GM18508 (cell line): ENCODE results near the gene NCOR2.

Experiments used
- ATAC-seq: cut with Tn5 transposase; IDR thresholded peaks from one replicate; pipeline ENCODE4 v1.9.1; 2021; ENCODE audit warnings: moderate number of reproducible peaks; ENCODE audit not compliant: insufficient read depth, unreplicated experiment

Gene NCOR2

DNA sequence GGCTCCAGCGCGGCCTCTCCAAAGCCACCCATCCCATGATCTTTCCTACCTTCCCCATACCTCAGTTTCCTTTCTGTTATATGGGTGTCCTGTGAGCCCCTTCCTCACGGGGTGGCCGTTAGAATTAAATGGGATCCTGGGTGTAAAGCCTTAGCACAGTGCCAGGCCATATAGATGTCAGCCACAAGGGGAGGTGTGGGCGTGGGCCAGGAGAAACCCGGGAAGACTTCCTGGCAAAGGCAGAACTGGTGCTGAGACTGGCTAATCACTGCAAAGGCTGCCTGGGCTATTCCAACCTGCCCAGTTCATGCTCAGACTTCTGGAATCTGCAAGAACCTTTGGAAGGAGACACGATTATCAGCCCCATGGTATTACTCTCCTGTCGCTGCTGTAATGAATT lies 11.0 kb upstream of the NCOR2 start:
- no peak for ATAC-seq

DNA sequence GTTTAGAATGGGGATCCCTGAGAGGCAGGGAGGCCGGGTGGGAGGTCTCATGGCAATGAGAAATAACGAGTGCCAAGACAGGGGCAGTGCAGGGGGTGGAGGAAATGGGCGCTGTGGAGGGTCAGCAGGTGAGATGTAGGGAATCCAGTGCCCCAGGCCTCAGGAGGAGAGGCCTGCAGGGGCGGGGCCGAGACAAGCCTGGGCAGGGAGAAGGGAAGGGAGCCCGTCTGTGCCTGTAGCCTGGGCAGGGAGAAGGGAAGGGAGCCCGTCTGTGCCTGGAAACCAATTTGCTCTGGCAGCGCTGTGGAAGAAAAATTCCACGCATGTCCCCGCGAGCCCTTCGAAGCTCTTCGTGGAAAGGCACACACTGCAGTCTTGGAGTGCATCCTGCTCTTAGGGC lies 10.6 kb upstream of the NCOR2 start:
- no peak for ATAC-seq

DNA sequence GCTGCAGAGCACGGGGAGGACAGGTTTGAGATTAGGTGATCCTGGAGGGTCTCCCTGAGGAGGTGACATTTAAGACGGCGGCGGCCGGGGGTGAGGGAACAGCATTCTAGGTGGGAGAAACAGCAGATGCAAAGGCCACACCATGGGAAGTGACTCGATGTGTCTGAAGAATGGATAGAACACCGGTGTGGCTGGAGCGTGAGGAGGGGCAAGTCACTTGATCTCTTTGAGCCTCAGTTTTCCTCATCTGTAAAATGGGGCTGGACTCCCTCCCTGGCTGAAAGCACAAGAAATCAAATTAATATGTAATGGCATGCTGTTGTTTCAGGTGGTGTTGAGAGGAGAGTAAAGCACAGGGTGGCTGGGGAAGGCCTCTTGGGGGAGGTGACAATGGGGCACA lies 10.0 kb upstream of the NCOR2 start:
- ATAC-seq = no peak

DNA sequence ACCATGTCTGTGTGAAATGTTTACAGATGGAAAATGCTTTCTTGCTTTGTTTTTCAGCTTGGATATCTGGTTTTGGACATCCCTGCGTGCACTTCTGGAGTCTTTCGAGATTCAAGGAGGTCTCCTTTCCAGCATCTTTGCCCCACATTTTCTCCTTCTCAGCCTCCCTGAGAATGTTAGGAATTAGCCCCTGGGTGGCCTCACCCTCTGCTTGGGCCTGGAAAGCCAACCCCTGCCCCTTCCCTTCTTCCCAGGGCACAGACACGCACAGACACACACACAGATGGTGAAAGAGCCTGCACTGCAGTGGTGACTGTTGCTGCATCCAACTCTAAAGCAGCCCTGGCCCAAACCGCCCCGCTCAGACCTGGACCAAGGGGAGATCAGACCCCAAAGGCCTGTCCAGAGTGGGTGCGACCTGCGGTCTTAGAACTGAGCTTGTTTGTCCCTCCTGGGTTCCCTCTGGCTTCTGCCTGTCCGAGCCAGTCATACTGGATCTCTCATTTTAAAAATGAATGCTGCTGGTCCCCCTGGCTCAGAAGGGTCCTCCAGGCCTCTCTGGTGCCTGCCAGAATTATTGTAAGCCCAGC lies 8.7 kb upstream of the NCOR2 start:
- ATAC-seq = no peak

DNA sequence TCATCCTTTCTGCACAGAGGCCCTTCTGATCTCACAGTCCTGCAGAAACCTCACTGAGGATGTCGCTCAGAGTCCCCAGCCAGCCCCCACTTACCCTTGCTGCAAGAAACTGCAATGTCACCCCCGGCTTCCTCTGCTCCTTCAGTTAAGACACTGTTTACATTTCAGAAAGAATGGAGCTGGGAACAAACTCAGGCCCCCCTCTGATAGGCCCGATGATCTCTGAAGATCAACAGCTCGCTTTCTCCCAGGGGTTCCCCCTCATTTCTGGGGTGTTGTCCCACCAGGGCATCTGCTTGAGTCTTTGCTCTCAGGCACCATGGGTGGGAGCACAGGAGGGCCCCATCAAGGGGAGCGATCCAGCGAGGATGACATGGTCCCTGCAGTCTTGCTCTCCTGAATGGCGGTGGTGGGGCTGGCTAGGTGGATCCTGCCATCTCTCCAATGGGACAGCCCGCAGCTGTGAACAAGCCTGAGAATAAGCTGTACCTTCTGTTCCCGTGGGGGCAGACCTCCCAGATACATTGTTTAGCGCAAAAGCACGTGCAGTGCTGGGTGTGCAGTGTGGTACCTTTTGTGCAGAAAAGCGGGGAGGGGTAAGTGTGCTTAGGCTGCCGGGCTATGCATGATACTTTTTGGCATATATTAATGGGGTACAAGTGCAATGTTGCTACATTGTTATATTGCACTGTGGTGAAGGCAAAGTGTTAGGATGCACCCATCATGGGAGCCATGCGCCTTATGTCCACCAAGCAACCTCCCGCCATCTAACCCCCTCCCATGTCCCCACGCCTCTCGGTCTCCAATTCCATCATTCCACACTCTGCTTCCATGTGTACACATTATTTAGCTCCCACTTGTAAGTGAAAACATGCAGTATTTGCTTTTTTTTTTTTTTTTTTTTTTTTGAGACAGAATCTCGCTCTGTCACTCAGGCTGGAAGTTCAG lies 6.7 kb upstream of the NCOR2 start:
- ATAC-seq = no peak

DNA sequence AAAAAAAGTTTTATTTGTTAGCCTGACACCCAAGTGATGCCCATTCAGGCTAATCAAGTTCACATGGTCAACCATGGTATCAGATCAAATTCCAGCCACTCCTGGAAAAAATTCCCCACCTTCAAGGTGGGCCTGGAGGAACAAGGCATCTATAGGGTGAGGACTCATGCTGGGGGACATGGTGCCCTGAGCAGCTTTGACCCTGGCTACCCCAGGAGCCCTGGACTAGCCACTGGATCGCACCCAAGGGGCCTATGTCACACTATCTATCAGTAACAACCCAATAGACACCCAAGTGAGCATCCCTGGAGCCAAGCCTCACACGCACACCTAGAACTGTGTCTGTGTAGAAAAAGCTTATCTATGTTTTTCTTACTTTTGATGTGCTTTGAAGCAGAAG lies 4.1 kb upstream of the NCOR2 start:
- ATAC-seq = no peak

DNA sequence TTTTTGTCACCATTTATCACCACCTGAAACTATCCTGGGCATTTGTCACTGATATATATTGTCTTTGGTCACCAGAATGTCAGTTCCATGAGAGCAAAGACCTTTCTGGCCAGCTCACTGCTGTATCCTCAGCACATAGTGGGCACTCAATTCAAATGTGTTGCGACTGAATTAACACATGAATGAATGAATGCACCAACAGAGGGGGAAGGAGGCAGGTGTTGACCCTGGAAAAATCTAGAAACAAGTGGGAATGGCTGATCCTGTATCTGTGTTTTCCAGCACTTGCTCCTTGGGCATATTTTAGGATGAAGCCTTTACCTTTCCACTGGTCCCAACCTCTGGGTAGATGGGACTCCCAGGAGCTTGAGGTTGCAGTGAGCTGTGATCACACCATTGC lies 3.4 kb upstream of the NCOR2 start:
- no peak for ATAC-seq

DNA sequence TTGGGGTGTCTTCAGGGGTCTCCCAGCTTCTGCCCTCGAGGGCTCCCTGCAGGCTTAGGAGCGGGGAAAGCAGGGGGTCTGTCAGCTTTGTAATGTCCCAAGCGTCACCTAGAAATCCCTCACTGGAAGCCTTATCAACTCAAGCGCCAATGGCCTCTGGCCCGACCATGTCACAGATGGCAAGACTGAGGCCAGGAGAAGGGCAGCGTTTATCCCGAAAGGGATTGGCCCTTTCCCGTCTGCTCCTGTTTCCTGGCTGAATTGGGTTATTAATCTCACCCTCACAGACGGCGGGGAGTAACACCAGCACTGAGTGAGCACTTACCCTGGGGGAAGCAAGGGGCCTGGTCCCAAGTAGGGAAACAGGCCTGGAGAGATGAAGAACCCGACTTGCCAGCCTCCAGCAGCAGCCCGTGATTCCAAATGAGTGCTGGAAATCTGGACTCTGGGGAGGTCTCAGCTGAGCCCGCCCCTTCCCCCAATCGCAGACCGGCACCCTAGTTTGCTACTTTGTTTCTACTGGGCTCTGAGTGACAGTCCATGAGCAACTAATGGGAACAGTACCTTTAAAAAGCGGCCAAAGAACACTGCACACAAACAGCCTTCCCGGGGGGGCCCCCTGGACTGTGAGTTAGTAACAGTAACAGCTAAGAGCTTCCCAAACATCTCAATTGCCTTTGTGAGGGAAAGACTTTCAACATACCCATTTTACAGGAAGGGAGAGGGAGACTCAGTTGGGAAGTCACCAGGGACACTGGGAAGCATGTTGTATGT lies 2.1 kb upstream of the NCOR2 start:
- ATAC-seq = no peak

DNA sequence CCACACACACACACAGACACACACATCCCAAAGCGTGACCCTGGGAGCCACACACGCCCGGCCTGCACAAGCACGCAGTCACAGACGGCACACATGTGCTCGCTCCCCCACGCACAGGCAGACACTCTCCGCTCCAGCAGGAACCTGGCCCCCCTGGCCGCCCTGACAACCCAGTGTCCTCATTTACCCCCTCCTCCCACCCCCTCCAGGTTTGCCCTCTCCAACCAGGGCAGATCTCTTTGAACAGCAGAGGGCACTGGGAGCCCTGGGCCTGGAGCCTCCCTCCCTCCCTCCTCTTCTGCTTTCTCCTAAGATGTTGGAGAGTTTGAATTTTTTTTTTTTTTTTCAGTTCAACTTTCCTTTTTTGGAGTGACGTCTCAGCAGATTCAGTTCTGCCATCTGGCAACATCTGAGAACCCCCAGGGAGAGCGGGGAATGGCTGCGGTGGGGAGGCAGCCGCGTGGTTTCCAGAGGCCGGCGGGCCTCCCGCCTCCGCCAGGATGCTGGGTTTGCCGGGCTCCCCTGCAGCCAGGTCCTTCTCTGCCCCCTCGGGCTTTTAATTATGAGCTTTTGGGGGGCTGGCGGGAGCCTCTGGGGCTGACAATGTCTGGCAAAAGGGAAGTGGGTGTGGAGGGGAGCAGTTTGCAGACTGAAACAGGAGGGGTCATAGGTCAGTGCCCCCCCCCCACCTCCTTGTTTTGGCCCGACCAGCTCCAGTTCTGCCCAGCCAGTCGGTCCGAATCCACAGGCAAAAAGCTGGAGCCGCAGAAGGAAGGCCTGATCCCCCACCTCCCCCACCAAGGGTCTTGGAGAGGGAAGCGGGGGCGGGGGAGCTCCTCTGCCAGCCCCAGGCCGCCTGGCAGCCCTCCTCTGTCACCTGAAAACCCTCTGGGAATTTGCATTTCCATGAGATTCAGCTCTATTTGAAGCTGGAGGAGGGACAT lies 1.3 kb upstream of the NCOR2 start:
- ATAC-seq = no peak

DNA sequence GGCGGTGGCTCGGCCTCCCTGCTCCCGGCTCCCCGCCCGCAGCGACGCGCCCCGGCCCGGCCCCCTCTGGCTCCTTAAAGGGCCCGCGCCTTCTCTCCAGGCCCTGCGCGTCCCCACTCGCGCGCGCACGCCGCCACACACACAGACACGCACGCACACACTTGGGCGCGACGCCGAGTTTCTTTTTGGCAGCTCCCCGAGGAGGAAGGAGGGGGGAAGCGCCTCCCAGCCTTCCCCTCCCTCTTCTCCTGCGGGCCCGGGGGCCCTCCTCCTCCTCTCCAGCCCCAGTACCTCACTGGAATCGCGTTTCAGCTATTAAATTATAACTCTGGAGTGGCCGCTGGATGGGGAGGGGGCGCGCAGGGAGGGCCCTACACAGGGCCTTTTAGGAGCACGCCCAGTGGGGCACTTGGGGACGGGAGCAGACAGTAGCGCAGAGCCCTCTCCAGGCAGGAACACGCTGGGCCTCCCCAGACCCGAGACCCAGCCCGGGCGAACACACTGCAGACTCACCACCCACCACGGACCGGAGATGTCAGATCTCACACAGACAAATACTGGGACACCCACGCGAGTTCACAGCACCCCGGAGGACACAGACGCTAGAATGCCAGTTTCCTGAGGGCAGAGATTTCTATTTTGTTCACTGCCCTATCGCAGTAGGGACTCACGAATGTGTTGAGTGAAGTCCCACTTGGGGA lies 411 bp upstream of the NCOR2 start:
- ATAC-seq = no peak

DNA sequence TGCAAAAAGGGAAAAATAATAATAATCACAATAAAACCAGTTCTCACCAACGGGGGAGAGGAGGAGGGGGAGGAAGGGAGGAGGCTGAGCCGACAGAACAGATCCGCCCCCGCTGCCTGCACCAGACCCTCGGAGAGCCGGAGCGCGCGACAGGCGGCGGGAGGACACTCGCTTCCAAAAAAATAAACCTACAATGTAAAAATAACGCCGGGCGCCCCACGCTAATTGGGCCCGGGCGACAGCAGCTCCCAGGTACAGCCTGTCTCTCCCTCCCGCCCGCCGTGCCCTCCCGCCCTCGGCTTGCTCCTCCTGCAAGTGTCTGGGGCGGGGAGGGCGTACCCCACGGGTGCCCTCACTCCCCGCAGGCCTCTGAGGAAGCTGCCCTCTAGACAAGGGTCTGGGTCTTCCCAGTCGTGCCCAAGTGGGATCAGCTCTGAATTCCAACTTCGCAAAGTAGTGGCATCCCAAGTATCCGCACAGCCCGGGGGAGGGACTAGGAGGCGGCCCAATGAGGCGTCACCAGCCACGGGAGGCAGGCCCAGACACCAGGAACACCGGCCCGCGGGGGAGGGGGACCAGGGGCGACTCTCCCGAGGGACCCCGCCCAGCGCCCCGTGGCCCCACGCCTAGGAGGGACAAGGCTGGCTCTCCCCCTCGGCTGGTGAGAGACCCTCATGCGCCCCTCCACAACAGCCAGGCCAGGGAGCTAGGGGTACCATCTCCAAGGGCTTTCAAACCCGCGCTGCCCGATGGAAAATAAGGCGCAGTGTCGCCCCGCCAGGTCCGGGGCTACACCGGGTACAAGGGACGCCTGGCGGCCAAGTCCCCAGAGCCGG lies 1.0 kb downstream of the NCOR2 start:
- ATAC-seq = no peak

DNA sequence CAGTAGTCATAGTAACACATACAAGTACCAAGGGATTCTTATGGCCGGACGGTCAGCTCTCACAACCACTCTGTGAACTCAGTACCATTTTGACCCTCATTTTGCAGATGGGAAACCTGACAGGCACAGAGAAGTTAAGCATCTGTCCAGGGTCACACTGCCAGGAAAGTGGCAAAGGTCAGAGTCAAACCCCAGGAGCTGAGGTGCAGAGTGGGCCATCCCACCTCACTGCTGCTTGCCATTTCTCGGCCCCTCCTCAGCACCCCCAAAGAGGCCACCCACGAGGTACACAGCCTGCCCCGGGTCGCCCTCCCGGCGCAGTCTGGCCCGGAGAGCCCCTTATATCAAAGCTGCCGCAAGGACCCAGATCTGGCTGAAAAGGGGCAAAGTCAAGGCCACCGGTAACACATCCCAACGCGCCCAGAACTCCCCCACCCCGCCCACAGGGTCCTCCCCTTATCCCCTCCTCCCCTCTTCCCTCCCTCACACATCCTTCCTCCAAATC lies 1.7 kb downstream of the NCOR2 start:
- no peak for ATAC-seq

DNA sequence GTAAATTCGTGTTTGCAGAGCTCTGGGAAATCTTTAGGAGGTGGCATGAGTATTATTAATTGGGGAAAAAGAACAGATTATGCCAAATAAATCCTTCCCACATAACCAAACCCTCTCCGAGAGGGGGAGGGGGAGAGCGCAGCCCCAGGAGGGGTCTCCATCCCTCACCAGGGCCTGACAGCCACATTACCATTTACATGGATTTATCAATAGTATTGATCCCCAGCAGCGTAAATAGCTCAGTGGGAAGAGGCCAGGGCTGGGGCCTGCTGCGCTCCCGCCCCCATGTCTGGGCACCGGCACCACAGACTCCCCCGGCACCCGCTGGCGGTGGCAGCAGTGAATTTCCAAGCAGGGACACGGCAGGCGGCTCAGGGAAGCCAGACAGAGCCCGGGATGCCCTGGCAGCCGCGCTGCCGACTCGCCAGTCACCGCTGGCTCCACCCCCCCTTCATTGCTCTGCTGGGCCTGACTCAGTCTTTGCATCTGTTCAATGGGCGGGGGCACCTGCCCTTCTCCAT lies 2.4 kb downstream of the NCOR2 start:
- ATAC-seq = no peak

DNA sequence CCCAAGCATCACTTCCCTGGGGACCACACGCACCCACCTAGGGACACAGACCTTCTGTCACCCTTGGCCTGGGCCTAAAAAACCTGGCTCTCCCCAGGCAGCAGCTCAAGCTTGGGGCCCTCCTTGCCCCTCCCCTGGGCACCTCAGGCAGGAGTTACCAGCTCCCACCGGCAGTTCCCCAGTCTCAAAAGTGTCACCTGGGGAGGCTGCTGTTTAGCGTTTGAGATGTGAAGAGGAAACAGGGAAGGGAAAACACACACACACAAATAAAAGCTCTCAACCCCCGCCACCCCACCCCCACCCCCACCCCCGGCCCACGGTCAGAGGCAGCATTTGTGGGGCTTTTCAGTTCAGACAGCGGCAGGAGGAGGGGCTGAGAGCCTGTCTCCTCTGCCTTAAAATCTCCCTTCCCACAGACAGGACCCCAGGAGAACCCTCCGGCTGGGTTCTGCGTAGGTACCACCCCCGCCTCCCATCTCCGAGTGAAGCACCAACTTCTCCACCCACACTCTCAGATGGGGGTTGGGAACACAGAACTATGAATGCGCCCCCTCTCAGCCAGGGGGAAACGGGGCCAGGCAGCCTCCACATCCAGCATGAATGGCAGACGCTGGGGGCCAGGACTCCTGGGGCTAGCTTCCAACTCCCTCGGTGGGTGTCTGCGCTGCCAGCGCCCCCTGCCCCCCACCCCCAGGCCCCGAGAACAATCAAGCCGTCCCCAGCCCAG lies 3.0 kb downstream of the NCOR2 start:
- ATAC-seq = no peak

DNA sequence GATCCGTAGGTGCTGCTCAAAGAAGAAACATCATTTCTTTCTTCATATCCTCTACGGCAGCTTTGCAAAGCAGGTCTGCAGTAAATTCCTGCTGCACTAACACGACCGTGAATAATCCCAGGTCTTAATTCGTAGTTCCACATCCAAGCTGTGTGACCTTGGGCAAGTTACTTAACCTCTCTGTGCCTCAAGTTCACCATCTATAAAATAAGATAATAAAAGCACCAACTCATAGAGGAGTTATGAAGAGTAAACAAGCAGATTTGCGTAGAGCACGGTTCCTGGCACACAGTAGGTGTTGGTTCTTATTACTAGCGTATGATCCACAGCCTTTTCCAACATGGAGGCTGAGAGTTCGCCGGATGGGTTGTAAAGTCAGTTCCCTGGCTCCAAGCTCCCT lies 3.6 kb downstream of the NCOR2 start:
- no peak for ATAC-seq

DNA sequence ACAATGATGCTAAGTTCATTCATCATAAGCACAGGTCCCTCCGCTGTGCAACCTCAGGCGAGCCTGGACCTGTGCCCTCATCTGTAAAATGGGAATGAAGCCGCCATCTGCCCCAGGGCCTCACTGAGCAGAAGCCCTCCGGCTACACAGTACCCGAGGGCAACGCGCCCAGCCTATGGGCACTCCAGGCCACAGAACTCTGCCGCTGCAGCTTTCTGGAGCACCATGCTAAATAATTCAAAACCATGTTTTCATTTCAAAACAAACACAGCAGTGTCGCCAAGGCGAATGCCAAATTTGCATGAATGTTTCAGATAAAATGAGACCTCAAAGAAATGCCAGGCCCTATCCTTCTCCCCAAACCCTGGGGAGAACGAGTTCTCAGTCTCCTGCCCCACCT lies 4.0 kb downstream of the NCOR2 start:
- ATAC-seq = no peak

DNA sequence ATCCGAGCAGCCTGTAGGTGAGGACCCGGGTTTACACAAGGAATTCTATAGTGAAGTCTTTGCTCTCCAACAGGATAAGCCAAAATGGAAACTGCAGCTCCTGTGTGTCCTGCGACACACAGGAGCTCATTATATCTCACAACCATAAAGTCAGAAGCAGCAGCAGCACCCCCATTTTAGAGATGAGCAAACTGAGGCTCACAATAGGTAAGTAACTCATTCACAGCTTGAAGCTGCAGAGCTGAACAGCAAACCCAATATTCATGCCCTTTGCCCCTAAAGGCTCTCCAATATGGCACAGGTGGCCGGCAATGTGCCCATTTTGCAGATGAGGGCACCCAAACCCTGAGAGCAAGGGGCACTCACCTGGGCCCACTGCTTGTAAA lies 4.6 kb downstream of the NCOR2 start:
- ATAC-seq = no peak
